ENCODE results near the gene MARCHF9. TPM values are rescaled to one million over a fixed set of nuclear protein-coding genes. Genes with fewer than 3 reads are reported as not detected.

MARCHF9 gene
- polyA plus RNA-seq, 1 donor from 2014 or later, result 11.9 TPM

GRCh38 chr12:57730336-57731067, 24.4 kb upstream of the MARCHF9 start:
- Mint-ChIP-seq H3K4me1 (peaks cover 0 to 8% (median 3%) of the 10 kb centered on the region in 3 donors), H3K36me3 (peaks cover 12% of the 10 kb centered on the region), H3K27me3 (no peaks in the 10 kb centered on the region), H3K4me3 (no peak overlapping the region), H3K27ac (peak overlapping the region in 1 of 3 donors; percentile 59), H3K9me3 (no peaks in the 10 kb centered on the region)

DNA sequence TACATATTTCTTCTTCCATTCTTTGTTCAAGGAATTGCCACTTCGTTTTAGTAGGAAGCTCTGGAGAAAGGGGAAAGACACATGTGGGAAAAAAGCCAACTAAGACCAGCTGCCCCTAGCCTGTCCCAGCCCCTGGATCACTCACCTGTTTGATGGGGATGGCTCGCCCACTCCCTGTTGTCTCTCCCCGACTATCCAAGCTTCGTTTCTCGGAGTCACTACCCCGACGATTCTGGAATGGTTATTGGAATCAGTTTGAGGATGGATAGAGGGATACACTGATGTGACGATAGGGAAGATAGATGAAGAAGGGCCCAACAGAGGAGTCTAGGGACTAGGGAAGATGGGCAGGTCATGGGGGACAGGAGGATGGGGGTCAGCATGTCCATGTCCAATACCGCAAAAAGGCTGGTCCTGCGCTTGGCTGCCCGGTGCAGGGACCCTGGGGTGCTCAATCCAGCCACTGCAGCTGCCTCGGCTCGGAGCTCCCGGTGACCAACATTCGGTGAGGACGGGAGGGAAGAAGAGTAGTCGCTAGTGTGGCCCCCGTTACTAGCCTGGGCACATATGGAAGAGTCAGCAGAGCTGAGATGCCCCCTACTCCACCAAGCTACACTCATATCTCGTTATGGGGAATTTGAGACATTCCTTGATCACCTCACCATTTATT, 23.4 kb upstream of the MARCHF9 start:
- Mint-ChIP-seq H3K4me1 (peaks cover 2 to 6% (median 3%) of the 10 kb centered on the region in 3 donors), H3K27me3 (no peaks in the 10 kb centered on the region), H3K4me3 (no peak overlapping the region), H3K27ac (no peak overlapping the region), H3K9me3 (no peaks in the 10 kb centered on the region), H3K36me3 (peaks cover 9% of the 10 kb centered on the region)

- H3K27me3 Mint-ChIP-seq, result no peaks in the 10 kb centered on the region
- H3K4me3 Mint-ChIP-seq, result no peak overlapping the region
- H3K4me1 Mint-ChIP-seq, result peaks cover 3 to 6% (median 4%) of the 10 kb centered on the region in 3 donors
- no peak overlapping the region for H3K27ac Mint-ChIP-seq
- no peaks in the 10 kb centered on the region for H3K9me3 Mint-ChIP-seq
- H3K36me3 Mint-ChIP-seq, result peaks cover 9% of the 10 kb centered on the region
Measured at GRCh38 chr12:57732270-57732669, 22.6 kb upstream of the MARCHF9 start.

DNA sequence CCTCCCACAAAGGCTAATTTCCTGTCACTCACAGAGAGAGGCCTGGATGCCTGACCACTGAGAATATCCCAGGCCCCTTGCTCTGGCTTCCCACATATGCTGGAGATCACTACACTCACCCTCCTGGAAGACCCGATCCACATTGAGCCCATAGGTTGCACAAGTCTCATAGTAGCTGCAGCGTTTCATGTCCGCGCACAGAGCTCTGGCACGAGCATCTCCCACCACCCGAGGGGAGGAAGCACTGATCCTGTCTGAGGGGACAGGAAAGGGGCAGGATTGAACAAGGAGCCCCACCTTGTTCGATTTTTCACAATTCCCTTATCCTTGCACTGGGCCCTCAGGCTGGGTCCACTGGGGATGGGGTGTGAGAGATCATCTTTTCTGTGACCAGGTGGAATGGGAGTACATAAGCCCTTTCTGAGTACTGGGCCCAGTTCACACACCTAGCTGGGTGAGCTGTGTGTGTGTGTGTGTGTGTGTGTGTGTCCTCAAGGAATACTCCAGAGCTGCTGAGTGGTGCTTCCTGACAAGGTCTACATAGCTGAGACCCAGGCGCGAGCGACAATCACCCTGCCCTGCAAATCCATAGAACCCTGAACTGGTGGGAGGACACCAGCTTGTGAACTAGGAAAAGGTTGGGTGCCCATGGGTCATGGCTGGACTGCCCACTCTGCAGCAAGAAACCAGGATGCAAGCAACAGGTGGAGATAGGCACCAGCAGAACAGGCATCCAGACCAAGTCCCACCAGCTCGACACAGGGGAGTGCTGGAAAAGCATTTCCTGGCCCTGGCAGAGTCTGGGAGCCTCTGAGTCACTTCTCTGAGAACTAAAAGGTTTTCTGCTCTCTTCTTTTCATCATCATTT, 21.9 kb upstream of the MARCHF9 start:
- no peaks in the 10 kb centered on the region for H3K9me3 Mint-ChIP-seq
- no peaks in the 10 kb centered on the region for H3K27me3 Mint-ChIP-seq
- H3K36me3 Mint-ChIP-seq, result peaks cover 8% of the 10 kb centered on the region
- no peak overlapping the region for H3K4me3 Mint-ChIP-seq
- H3K27ac Mint-ChIP-seq, result no peak overlapping the region
- H3K4me1 Mint-ChIP-seq, result peaks cover 3 to 6% (median 4%) of the 10 kb centered on the region in 3 donors

GRCh38 chr12:57733928-57734327, 21.0 kb upstream of the MARCHF9 start:
- Mint-ChIP-seq H3K27ac (no peak overlapping the region), H3K36me3 (peaks cover 8% of the 10 kb centered on the region), H3K4me1 (peaks cover 3 to 5% (median 3%) of the 10 kb centered on the region in 3 donors), H3K4me3 (no peak overlapping the region), H3K27me3 (no peaks in the 10 kb centered on the region), H3K9me3 (no peaks in the 10 kb centered on the region)

DNA sequence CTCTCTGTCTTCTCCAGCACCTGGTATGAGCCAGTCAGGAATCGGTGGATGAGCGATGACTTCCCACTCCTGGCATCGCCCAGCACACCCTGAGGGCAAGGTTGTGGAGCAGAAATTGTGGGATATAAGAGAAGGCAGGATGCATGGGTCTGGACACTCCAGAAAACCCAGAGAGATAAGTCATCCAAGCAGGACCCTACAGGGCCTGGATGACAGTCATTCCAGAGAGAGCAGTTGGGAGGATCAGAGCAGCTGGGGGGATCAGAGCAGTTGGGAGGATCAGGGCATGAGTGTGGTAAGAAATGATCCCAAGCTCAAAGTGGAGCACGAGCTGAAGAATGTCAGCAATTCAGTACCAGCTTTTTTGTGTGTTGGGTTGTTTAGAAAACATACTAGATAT, 20.3 kb upstream of the MARCHF9 start:
- Mint-ChIP-seq H3K27ac (peak overlapping the region in 2 of 3 donors; percentile 23 to 89), H3K9me3 (no peaks in the 10 kb centered on the region), H3K4me3 (peak overlapping the region in 1 of 4 donors; percentile 25), H3K4me1 (peaks cover 3 to 11% (median 4%) of the 10 kb centered on the region in 3 donors), H3K36me3 (peaks cover 8% of the 10 kb centered on the region), H3K27me3 (no peaks in the 10 kb centered on the region)

GRCh38 chr12:57735198-57735855, 19.6 kb upstream of the MARCHF9 start:
- peak overlapping the region in 2 of 4 donors; percentile 25 to 85 for H3K4me3 Mint-ChIP-seq
- H3K27me3 Mint-ChIP-seq, result no peaks in the 10 kb centered on the region
- H3K4me1 Mint-ChIP-seq, result peaks cover 3 to 14% (median 6%) of the 10 kb centered on the region in 3 donors
- peaks cover 8% of the 10 kb centered on the region for H3K36me3 Mint-ChIP-seq
- H3K9me3 Mint-ChIP-seq, result no peaks in the 10 kb centered on the region
- H3K27ac Mint-ChIP-seq, result peak overlapping the region in 1 of 3 donors; percentile 23

GRCh38 chr12:57735952-57736740, 18.8 kb upstream of the MARCHF9 start:
- H3K27me3 Mint-ChIP-seq, result peaks cover 2% of the 10 kb centered on the region
- H3K4me1 Mint-ChIP-seq, result peaks cover 10 to 20% (median 11%) of the 10 kb centered on the region in 3 donors
- peaks cover 8% of the 10 kb centered on the region for H3K36me3 Mint-ChIP-seq
- no peak overlapping the region for H3K4me3 Mint-ChIP-seq
- H3K9me3 Mint-ChIP-seq, result no peaks in the 10 kb centered on the region
- peak overlapping the region in 1 of 3 donors; percentile 59 for H3K27ac Mint-ChIP-seq

DNA sequence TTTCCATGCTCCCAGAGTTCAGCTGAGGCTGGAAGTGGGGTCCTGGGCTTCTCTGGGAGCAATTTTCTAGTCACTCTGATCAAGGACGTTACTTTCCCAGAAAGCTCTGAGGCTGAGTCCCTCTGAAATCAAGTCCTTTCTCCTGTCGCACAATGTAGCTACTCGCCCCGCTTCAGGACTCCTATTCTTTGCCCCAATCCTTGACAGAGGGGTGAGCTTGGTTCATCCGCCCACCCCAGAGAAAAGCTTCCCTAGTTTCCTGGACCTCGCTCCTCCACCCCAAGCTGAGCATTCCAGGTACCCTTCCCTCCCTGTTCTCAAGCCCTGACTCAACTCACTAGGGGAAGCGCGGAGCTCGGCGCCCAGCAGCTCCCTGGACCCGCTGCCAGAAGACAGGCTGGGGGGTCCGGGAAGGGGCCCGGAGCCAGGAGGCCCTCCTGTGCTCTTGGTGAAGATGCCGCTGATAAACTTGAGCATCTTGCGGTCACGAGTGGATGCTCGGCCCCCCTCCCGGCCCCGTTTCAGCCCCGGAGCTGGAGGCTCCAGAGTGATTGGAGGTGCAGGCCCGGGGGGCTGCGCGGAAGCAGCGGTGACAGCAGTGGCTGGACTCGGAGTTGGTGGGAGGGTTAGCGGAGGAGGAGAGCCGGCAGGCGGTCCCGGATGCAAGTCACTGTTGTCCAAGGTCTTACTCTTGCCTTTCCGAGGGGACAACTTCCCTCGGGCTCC, 18.0 kb upstream of the MARCHF9 start:
- peaks cover 2% of the 10 kb centered on the region for H3K27me3 Mint-ChIP-seq

DNA sequence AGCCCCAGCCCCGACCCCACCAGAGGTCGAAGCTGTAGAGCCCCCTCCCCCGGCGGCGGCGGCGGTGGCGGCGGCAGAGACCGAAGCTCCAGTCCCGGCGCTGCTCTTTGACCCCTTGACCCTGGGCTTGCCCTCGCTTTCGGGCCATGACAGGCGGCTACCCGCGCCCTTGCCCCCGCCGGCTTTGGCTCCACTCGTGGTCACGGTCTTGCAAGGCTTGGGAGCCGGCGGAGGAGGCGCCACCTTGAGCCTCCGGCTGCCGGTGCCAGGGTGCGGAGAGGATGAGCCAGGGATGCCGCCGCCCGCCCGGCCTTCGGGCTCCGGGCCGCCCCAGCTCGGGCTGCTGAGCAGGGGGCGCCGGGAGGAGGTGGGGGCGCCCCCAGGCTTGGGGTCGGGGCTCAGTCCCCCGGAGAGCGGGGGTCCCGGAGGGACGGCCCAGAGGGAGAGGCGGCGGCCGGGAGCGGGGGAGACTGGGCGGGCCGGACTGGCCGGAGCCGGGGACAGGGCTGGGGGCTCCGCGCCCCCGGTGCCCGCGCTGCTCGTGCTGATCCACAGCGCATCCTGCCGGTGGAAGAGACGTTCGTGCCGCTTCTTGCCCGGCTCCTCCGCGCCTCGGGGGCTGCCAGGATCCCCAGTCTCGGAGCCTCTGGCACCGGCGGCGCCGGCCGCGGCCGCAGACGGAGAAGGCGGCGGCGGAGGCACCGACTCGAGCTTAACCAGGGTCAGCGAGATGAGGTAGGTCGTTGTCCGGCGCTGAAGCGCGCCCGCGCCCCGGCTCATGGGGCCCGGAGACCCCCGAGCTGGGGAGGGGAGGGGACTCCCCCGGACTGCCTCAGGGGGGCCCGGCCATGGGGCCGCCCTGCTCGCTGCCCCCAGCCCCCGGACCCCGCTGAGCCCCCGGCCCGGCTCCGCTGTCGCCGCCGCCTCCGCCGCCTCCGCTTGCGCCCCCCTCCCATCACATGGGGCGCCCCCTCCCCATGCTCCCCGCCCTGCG, 17.1 kb upstream of the MARCHF9 start:
- Mint-ChIP-seq H3K27ac (no peak overlapping the region), H3K4me1 (peaks cover 10 to 26% (median 19%) of the 10 kb centered on the region in 3 donors), H3K9me3 (no peaks in the 10 kb centered on the region), H3K4me3 (no peak overlapping the region), H3K36me3 (peaks cover 8% of the 10 kb centered on the region), H3K27me3 (peaks cover 2% of the 10 kb centered on the region)

More for the DNA sequence above, 18.0 kb upstream of the MARCHF9 start:
- Mint-ChIP-seq H3K4me3 (no peak overlapping the region), H3K4me1 (peaks cover 10 to 22% (median 14%) of the 10 kb centered on the region in 3 donors), H3K27ac (peak overlapping the region in 1 of 3 donors; percentile 59), H3K36me3 (peaks cover 8% of the 10 kb centered on the region), H3K9me3 (no peaks in the 10 kb centered on the region)

GRCh38 chr12:57738661-57739237, 16.2 kb upstream of the MARCHF9 start, which contains the start of gene AGAP2:
AGAP2 (minus strand) TSS chr12:57738742; CDS start chr12:57738246, 496 bp downstream.
- H3K36me3 Mint-ChIP-seq, result peaks cover 8% of the 10 kb centered on the region
- peaks cover 10 to 26% (median 22%) of the 10 kb centered on the region in 3 donors for H3K4me1 Mint-ChIP-seq

DNA sequence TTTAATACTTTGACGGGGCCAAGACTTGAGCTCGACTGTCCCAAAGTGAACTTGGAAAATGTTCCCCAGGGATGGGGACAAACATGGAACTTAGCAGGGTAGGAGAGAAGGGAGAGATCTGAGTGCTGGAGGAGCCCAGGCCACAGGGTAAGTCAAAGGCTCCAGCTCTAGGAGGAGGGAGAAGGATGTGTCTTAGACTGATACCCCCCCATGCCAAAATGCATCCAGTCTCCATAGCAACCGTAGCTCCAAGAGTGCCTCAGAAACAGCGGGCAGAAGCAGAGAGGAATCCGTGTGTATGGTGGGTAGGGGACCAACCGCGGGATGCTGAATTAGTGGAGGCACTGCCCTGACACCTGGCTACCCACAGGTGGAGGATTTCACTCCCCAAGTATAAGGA, 15.5 kb upstream of the MARCHF9 start:
- Mint-ChIP-seq H3K4me3 (peak overlapping the region in 3 of 4 donors; percentile 12 to 78 (median 36)), H3K9me3 (no peaks in the 10 kb centered on the region), H3K4me1 (peaks cover 14 to 32% (median 28%) of the 10 kb centered on the region in 3 donors), H3K36me3 (peaks cover 6% of the 10 kb centered on the region), H3K27me3 (peaks cover 2% of the 10 kb centered on the region), H3K27ac (peak overlapping the region in 1 of 3 donors; percentile 20)

More at GRCh38 chr12:57738661-57739237, 16.2 kb upstream of the MARCHF9 start, which contains the start of gene AGAP2:
- H3K4me3 Mint-ChIP-seq, result peak within 1 kb of the TSS in 3 of 4 donors; percentile 12 to 78 (median 36)
- peak within 1 kb of the TSS in 1 of 3 donors; percentile 20 for H3K27ac Mint-ChIP-seq
- H3K9me3 Mint-ChIP-seq, result no peaks in the 10 kb centered on the region
- peaks cover 2% of the 10 kb centered on the region for H3K27me3 Mint-ChIP-seq
